ENCODE measurements around the gene SLC25A15.

Gene SLC25A15

GRCh38 chr13:40789275-40790153 is at the start of gene SLC25A15:
TSS of gene SLC25A15 (plus strand) at chr13:40789611. CDS start at chr13:40793227, 3,616 bp downstream.
- TF ChIP-seq CTCF (conservative IDR thresholded peaks at IDR 0.05; ENCODE audit: low read depth, low read length): no peak
- DNase-seq (ENCODE audit: low read depth): peak; percentile 38

DNA sequence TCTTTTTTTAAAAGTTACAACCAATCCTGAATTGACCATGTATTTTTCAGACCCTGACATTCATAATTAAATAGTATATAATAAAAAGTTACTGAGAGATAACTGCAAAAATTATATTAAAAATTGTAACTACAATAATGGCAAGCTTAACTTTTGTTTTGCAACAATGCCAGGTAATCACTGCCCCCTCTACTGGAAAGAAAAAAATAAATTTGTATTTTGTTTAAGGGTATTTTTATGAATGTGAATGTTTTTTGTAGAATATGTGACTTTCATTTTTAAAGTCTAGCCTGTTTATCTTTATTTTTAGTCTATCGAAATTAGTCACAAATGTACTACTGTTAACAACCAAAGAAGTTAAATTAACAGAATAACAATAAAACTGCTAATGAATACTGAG is 40.1 kb upstream of the SLC25A15 start:
- no peak overlapping the region for H3K4me3 ChIP-seq (ENCODE audit: low read length)
- peak; percentile 39 for TF ChIP-seq CTCF (conservative IDR thresholded peaks at IDR 0.05; ENCODE audit: low read depth, low read length)
- DNase-seq (ENCODE audit: low read depth): no peak

More at GRCh38 chr13:40789275-40790153, at the start of gene SLC25A15:
- peak within 1 kb of the TSS; percentile 73 for H3K4me3 ChIP-seq (ENCODE audit: low read length)

- no peak for DNase-seq (ENCODE audit: low read depth)
- H3K4me3 ChIP-seq (ENCODE audit: low read length): no peak overlapping the region
- TF ChIP-seq CTCF (conservative IDR thresholded peaks at IDR 0.05; ENCODE audit: low read depth, low read length): no peak
Observed at GRCh38 chr13:40755082-40755700, 34.2 kb upstream of the SLC25A15 start.

- TF ChIP-seq CTCF (conservative IDR thresholded peaks at IDR 0.05; ENCODE audit: low read depth, low read length): no peak
- DNase-seq (ENCODE audit: low read depth): no peak
- H3K4me3 ChIP-seq (ENCODE audit: low read length): no peak overlapping the region
Observed at GRCh38 chr13:40756042-40756441, 33.4 kb upstream of the SLC25A15 start.

GRCh38 chr13:40758811-40759210 is 30.6 kb upstream of the SLC25A15 start:
- DNase-seq (ENCODE audit: low read depth): no peak
- no peak for TF ChIP-seq CTCF (conservative IDR thresholded peaks at IDR 0.05; ENCODE audit: low read depth, low read length)
- H3K4me3 ChIP-seq (ENCODE audit: low read length): no peak overlapping the region

GRCh38 chr13:40762849-40763248 is 26.6 kb upstream of the SLC25A15 start:
- no peak for TF ChIP-seq CTCF (conservative IDR thresholded peaks at IDR 0.05; ENCODE audit: low read depth, low read length)
- no peak for DNase-seq (ENCODE audit: low read depth)
- no peak overlapping the region for H3K4me3 ChIP-seq (ENCODE audit: low read length)

Measured in retinal pigment epithelial cell (primary cell).